Left forelimb (tissue), 1 donor: ENCODE data around the gene FAM76A.
"Not testable (repeated sequence)": the region's sequence is repeated elsewhere in the genome, so short reads cannot be mapped to it uniquely, and the experiment has no call there.

ENCODE experiments used
- DNase-seq: peaks from one replicate; pipeline ENCODE4 v3.0.0-alpha.2; 2018; ENCODE audit warnings: low spot score

FAM76A gene

GRCh38 chr1:27778056-27778455 is 52.3 kb downstream of the FAM76A start:
- no peak for DNase-seq

DNA sequence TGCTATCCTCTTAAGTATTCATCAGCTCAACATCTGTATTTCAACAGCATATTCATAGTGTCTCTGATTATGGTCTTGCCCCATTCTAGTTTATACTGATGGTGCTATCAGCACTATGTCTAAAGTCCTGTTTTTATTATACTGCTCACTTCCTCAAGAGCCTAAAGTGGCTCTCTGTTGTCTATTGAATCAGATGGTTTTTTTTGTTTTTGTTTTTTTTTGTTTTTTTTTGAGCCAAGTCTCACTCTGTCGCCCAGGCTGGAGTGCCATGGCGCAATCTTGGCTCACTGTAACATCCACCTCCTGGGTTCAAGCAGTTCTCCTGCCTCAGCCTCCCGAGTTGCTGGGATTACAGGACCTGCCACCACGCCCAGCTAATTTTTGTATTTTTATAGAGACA is 53.4 kb downstream of the FAM76A start:
- DNase-seq = no peak

GRCh38 chr1:27782950-27783349 is 57.2 kb downstream of the FAM76A start:
- DNase-seq = no peak

- no peak for DNase-seq
Observed at GRCh38 chr1:27784700-27785099, 58.9 kb downstream of the FAM76A start.

DNA sequence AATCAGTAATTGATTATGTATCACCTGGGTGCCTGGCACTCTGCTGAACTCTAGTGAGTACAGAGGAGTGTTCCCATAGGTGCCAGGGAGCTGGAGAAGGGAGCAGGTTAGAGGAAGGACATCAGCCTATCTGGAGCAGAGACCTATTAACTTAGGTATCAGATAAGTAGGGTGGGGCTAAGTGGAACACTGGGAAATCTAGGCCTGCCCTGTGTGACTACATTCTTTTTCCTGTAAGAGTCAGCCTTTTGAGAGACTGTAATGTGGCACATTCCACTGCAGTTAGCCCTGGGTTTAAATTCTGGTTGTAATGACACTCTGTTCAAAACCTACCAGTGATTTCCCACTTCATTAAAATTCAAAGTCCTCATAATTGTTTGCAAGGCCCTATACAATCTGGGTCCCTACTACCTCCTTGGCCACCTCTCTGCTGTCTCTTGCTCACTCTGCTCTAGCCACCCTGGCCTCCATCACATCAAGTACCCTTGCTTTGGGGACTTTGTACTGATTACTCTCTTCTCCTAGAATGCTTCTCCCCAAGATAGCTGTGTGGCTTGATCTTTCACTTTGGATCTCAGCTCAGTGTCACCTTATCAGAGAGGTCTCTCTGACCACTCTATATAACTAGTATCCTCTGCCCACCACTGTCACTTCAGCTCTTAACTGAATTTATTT is 60.2 kb downstream of the FAM76A start:
- no peak for DNase-seq

- DNase-seq = no peak
Observed at GRCh38 chr1:27787895-27788294, 62.1 kb downstream of the FAM76A start.

DNA sequence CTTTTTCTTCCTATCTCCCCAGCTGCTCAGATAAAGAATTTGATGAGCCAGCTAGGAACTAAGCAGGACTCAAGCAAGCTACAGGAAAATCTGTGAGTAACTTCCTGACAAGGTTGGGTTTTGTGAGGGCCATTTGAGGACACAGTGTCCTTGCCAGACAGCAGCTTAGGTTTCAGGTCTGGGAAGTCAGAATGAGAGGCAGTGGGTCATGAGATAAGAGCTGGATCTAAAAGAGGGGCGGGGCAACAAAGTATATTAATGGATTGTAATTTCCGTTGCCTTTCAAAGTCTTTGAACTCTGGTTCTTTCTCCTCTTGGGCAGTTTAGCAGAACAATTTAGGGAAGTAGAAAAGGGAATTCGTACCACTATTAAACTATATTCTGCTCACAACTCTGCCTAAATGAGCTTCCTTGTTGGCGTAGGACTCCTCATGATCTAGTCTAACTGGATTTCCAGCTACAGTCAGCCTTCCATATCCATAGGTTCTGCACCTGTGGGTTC is 63.8 kb downstream of the FAM76A start:
- no peak for DNase-seq

- DNase-seq = not testable (repeated sequence)
Observed at GRCh38 chr1:27790270-27790669, 64.5 kb downstream of the FAM76A start.

DNA sequence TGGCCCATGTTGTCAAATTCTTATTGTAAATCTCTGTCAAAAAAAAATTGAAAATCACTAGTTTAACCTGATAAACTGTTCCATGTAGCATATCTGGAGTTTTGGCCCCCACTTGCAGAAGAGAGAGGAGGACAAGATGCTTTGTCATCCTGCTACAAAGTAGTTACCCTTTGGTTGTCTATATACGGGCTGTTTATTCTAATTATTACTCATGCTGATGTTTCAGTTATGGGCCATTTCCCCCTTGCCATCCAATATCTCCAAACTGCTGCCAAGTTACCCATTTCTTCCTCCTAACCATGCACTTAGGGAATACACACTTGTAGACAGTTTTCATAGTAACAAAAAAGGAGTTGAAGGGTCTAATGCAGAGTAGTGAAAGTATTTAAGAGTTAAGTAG is 69.8 kb downstream of the FAM76A start:
- no peak for DNase-seq

DNA sequence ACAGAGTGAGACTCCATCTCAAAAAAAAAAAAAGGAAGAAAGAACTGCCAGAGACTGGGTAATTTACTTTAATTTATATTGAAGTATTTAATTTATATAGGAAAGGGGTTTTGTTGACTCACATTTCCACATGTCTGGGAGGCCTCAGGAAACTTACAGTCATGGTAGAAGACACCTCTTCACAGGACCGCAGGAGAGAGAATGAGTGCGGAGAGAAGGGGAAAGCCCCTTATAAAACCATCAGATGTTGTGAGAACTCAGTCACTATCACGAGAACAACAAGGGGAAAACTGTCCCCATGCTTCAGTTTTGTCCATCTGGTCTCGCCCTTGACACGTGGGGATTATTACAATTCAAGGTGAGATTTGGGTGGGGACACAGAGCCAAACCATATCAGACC is 79.0 kb downstream of the FAM76A start:
- DNase-seq = no peak

GRCh38 chr1:27806758-27807157 is 81.0 kb downstream of the FAM76A start:
- no peak for DNase-seq

DNA sequence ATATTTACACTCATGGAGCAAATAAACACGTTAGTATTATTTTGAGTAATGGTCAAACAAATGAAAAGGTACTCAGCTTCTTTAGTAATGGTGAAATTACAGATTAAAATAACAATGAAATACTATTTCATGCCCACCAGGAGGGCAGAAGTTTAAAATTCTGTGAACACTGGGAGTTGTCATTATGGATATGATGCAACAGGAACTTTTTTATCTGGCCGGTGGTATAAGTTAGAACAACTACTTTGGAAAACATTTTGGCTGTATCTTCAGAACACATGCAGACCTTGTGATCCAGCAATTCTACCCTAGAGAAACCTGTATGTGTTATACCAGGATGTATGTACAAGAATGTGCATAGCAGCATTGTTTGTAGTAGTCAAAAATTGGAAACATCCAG is 81.6 kb downstream of the FAM76A start:
- DNase-seq = no peak

GRCh38 chr1:27808131-27808530 is 82.4 kb downstream of the FAM76A start:
- not testable (repeated sequence) for DNase-seq

DNA sequence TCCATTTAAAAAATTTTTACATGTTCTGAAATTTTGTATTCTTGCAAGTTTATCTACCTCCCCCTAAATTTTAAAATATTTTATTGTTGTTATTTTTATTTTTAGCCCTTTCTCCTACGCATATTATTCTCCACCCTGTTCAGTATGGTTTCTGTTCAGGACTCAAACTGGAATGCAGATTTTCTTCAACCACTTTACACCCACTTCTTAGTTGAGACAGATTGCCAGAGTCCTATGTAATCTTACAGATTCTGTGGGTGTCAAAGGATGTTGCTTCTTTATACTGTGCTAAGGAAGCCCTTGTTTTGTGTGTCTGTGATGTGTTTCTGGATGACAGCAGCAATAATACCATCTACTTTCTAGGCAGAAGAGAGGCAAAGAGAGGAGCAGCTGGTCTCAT is 84.1 kb downstream of the FAM76A start:
- DNase-seq = no peak

GRCh38 chr1:27811741-27812500 is 86.2 kb downstream of the FAM76A start:
- no peak for DNase-seq
